AG09319 (cell line): Measurements from ENCODE around the gene RBMS1.

Experiments
- DNase-seq: peaks from one replicate; pipeline ENCODE4 v3.0.0-alpha.2; 2010; ENCODE audit warnings: low read depth; ENCODE audit errors: extremely low read depth
- TF ChIP-seq, protein P1 (sequence below): IDR thresholded peaks from 2 replicates; pipeline ENCODE4 v1.5.1; 2011; ENCODE audit warnings: low read depth, mild to moderate bottlenecking, inconsistent platforms, low read length, moderate library complexity

Gene RBMS1

DNA sequence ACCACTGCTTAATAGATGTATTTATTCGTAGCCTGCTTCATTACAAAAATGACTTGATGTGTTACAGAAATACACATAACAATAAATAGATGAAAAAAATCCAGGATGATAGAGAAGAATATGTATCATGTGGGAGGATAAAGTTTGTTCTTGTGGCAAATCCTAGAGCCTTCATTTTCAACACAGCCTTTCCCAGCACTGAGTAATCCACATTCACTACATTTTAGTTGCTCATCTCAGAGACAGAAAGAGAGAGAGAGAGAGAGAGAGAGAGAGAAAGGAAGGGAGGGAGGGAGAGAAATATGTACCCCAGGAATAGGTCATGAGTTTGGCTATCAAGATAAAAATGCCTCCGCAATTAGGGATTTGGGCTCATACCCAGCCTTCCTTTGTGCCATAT lies 144.3 kb downstream of the RBMS1 start:
- DNase-seq, result no peak

DNA sequence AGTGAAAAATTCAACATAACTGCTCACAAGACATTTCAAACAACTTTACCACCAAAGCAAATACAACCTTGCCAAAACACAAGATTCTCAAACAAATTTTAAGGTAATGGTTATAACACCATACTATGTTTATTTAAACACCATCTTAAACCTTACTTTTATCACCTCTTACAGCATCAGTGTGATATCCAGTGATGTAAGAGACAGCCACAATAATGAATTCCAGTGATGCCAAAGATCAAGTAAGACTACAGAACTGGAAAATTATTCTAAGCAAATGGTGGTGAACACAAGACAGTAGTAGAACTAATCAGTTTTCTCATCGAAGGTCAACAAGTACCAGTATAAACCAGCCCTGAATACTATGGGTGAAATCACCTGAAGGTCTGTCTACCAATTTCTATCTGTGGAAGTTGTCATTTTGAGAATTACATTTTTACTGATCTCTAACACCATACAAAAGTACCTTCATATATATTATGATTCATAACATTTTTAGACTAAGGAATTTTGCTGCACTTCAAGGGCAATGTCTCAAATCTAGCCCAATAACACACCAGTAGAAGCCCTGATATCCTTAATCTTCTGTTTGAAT lies 146.2 kb downstream of the RBMS1 start:
- DNase-seq, result no peak
- TF ChIP-seq, protein P1, sequence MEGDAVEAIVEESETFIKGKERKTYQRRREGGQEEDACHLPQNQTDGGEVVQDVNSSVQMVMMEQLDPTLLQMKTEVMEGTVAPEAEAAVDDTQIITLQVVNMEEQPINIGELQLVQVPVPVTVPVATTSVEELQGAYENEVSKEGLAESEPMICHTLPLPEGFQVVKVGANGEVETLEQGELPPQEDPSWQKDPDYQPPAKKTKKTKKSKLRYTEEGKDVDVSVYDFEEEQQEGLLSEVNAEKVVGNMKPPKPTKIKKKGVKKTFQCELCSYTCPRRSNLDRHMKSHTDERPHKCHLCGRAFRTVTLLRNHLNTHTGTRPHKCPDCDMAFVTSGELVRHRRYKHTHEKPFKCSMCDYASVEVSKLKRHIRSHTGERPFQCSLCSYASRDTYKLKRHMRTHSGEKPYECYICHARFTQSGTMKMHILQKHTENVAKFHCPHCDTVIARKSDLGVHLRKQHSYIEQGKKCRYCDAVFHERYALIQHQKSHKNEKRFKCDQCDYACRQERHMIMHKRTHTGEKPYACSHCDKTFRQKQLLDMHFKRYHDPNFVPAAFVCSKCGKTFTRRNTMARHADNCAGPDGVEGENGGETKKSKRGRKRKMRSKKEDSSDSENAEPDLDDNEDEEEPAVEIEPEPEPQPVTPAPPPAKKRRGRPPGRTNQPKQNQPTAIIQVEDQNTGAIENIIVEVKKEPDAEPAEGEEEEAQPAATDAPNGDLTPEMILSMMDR, result no peak

More for the DNA sequence above, 144.3 kb downstream of the RBMS1 start:
- TF ChIP-seq, protein P1, result no peak

DNA sequence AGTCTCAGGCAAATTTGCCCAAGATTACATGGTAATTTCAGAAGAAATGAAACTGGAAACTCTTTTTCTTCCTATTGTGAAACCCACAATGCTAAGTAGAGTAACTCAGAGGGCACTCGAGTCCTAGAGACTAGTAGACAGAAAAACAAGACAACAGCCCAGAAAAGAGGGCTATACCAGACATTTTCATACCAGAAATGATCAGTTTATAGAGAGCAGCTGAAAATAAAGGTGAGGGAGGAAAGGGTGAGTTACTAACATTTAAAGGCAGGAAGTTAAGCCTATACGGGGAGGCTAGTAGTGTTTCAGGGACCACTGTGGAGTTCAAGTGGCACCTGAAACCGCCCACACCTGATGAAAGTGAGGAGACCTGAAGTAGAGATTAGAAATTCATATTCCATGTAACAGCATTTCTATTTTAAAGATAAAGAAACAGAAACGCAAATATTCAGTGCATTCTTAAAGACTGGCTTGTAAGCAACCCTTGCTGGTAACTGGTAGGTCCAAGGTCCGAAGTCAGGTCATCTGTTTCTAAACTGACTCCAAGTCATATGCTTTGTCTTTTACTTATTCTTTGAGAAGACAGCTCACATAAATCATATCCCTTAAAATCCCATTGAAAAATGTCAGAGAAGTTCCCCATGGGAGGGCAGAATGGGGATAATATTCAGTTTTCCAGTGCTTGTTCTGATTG lies 148.4 kb downstream of the RBMS1 start:
- DNase-seq, result no peak
- TF ChIP-seq, protein P1, result no peak

DNA sequence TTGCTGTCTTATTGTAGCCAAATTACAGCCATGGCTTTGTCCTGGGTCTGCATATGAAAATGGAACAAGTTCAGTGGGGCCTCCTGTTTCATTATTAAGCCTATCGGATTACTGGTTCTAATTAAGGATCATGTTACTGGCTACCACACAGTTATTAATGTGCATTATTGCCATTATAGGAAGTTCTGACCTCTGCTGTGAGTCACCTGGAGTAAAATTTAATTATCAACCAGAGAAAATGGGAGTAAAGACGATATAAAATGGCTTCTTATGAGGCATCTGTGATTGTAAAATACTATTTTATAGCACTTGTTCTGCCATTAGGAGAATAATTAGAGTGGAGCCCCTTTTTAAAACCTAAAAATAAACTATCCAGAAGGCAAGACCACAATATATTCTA lies 150.2 kb downstream of the RBMS1 start:
- DNase-seq, result no peak
- TF ChIP-seq, protein P1, result no peak

DNA sequence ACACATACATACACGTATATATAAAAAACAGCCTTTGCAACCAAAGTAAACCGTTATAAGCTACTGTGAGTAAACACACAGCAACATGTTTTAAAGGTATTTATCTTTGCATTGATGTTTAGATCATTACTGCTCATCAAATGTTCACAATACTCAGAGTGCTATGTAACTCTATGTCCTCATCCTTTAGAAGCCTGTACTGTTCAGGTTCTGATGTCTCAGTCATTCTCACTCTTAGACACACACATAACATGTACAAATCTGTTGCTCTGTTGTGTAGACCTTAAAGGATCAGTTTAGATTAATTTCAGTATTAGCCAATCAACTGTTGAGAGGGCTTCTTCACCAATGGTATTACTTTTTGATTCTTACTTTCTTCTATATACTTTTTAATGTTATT lies 153.9 kb downstream of the RBMS1 start:
- TF ChIP-seq, protein P1, result no peak
- no peak for DNase-seq

DNA sequence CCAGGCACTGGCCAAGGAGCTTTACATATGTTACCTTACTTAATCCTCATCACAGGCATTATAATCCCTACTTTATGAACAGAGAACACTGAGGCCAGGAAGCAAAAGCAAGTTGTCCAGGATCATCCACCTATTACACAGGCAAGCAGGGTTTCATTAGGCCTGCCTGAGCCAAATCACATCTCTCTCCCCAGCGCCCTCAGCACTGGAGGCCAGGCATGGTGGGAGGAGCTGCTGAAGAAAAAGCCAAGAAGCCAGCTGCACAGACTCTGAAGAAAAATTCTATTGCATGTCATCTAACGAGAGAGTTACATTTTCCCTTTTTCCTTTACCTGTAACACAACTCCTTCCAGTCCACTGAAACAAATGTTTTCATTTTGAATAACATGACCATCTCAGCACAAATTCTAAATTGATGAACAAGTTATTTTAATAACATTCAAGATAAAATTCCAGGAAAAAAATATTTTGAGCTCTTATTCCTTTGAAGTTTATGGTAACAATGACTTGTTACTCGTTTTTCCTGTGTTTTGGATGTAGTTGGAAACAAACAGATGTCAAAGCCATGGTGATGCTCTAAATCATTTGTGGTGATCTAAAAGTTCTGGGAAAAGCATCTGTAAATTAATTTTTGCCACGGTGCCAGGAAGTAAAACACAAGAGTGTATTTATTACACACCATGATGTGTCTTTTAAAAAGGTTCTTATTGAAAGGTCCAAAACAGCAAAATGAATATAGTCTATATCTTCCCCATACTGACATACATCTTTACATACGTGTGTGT lies 154.5 kb downstream of the RBMS1 start:
- no peak for DNase-seq
- TF ChIP-seq, protein P1, result no peak

DNA sequence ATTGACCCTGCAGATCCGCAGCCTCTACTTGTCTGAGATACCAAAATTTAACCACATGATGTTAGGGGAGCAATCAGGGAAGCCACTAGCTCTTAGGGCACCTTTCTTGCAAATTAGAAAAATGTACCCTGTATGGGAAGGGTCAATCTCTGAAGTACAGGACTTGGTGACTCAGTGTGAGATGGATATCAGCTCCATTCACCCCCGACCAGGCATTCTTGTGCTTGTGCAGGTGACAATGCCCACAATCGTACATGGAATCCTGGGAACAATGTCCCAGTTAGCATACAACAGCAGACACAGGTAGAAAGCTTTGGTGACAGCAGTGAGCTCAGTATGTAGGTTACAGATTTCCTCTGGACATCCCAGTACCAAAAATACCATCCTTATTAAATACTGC lies 155.9 kb downstream of the RBMS1 start:
- TF ChIP-seq, protein P1, result no peak
- no peak for DNase-seq
